Choroid plexus epithelial cell (primary cell): ENCODE measurements around the gene RNF149.

Experiments used
- DNase-seq: peaks from one replicate; pipeline ENCODE4 v3.0.0-alpha.2; 2010; ENCODE audit warnings: low read depth
- H3K4me3 ChIP-seq: 2 replicates; pipeline ENCODE4 v1.5.1; 2011; ENCODE audit warnings: low read depth, mild to moderate bottlenecking, control low read depth, low read length, moderate library complexity
- TF ChIP-seq, protein P1 (sequence below): conservative IDR thresholded peaks from 2 replicates; pipeline ENCODE4 v1.5.1; 2011; ENCODE audit warnings: low read depth, mild to moderate bottlenecking, control low read depth, inconsistent platforms, low read length, moderate library complexity

RNF149 gene

DNA sequence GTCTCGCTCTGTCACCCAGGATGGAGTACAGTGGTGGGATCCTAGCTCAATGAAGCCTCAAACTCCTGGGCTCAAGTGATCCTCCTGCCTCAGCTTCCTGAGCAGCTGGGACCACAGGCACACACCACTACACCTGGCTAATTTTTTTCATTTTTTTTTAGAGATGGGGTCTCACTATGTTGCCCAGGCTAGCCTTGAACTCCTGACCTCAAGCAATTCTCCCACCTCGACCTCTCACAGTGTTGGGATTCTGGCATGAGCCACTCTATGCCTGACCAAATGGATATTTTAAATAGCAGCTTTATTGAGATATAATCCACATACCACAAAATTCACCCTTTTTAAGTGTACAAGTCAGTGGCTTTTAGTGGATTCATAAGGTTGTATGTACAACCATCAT lies 11.1 kb downstream of the RNF149 start:
- DNase-seq: no peak
- TF ChIP-seq, protein P1, sequence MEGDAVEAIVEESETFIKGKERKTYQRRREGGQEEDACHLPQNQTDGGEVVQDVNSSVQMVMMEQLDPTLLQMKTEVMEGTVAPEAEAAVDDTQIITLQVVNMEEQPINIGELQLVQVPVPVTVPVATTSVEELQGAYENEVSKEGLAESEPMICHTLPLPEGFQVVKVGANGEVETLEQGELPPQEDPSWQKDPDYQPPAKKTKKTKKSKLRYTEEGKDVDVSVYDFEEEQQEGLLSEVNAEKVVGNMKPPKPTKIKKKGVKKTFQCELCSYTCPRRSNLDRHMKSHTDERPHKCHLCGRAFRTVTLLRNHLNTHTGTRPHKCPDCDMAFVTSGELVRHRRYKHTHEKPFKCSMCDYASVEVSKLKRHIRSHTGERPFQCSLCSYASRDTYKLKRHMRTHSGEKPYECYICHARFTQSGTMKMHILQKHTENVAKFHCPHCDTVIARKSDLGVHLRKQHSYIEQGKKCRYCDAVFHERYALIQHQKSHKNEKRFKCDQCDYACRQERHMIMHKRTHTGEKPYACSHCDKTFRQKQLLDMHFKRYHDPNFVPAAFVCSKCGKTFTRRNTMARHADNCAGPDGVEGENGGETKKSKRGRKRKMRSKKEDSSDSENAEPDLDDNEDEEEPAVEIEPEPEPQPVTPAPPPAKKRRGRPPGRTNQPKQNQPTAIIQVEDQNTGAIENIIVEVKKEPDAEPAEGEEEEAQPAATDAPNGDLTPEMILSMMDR: no peak
- no peak overlapping the region for H3K4me3 ChIP-seq

DNA sequence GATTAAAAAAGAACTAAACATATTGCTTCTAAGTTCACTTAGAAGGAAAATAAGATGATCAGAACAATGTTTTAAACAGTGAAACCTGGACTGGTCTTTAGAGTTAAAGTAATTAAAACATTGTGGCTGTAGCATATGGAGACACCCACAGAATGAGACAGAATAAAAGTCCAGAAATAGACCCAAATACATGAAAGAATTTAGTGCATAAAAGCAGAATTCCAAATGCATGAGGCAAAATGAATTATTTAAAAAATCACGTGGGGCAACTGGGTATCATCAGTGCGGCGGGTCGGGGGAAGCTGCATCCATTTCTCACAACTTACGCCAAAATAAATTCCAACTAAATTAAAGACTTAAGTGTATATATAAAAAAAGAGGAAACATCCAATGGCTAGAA lies 12.1 kb downstream of the RNF149 start:
- H3K4me3 ChIP-seq: no peak overlapping the region
- TF ChIP-seq, protein P1: no peak

DNA sequence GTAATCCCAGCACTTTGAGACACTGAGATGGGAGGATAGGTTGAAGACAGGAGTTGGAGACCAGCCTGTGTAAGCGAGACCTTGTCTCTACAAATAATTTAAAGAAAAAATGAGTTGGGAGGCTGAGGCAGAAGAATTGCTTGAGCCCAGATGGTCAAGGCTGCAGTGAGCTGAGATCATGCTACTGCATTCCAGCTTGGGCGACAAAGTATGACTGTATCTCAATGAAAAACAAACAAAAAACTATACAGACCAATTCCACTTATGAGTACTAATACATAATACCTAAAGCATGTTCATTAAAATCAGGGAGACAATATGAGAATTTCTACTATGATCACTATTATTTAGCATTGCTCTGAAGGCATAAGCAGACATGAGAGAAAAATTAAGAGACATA lies 12.6 kb downstream of the RNF149 start:
- TF ChIP-seq, protein P1: no peak
- peak; percentile 71 for DNase-seq
- no peak overlapping the region for H3K4me3 ChIP-seq

More for the DNA sequence above, 12.1 kb downstream of the RNF149 start:
- DNase-seq: no peak

- TF ChIP-seq, protein P1: no peak
- DNase-seq: no peak
- no peak overlapping the region for H3K4me3 ChIP-seq
These were observed 13.6 kb downstream of the RNF149 start for GRCh38 chr2:101294861-101295260.

DNA sequence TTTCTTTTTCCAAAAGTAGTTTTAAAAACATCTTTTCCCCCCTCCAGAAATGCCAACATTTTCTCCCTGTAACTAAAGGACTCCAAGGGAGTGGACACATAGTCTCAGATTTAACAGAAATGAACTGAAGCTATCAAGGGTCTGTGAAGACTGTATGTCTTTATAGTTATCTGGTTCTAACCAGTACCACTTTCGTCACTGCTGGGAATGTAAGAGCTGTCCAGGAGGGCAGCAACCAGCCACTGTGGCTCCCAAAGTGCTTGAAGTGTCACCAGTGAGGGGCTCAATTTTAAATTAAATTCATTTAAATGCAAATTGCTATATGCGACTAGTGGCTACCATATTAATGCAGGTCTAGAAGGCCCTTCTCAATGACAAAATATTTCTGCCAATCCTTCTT lies 15.0 kb downstream of the RNF149 start:
- no peak overlapping the region for H3K4me3 ChIP-seq
- TF ChIP-seq, protein P1: no peak
- DNase-seq: no peak

- DNase-seq: no peak
- TF ChIP-seq, protein P1: no peak
- no peak overlapping the region for H3K4me3 ChIP-seq
These were observed 16.5 kb downstream of the RNF149 start for GRCh38 chr2:101291973-101292372.

GRCh38 chr2:101290711-101291110 lies 17.8 kb downstream of the RNF149 start:
- TF ChIP-seq, protein P1: no peak
- no peak for DNase-seq
- H3K4me3 ChIP-seq: no peak overlapping the region
